ENCODE measurements around the gene PDCD1. TPM values are rescaled to one million over a fixed set of nuclear protein-coding genes. Genes with fewer than 3 reads are reported as not detected.
"Not testable (repeated sequence)": the region's sequence is repeated elsewhere in the genome, so short reads cannot be mapped to it uniquely, and the experiment has no call there.

PDCD1 gene
- total RNA-seq, 1 experiment from 2014 or later = not detected

DNA sequence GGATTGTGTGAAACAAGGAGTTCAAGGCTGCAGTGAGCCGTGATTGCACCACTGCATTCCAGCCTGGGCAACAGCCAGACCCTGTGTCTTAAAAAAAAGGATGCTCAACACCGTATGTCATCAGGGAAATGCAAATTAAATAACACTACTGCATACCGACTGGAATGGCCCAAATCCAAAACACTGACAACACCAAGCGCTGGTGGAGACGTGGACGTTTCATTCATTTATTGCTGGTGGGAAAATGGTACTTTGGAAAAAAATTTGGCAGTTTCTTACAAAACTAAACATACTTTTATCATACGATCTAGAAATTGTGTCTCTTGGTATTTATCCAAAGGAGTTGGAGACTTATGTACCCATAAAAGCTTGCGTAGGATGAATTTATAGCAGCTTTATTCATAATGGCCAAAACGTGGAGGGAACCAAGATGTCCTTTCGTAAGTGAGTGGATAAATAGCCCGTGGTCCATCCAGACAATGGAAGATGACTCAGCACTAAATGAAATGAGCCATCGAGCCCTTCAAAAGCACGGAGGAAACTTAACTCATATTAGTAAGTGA, 25.5 kb downstream of the PDCD1 start:
- Histone ChIP-seq H3K27me3 (ENCODE audit: low read length) (no peaks in the 10 kb centered on the region), H3K36me3 (ENCODE audit: insufficient read depth, low read length) (no peaks in the 10 kb centered on the region), H3K9ac (ENCODE audit: low read length) (no peak overlapping the region), H3K4me3 (ENCODE audit: low read length) (no peak overlapping the region), H4K20me1 (ENCODE audit: insufficient read depth, low read depth, low read length) (no peaks in the 10 kb centered on the region), H3K4me2 (ENCODE audit: low read depth, low read length, poor library complexity, severe bottlenecking) (no peak overlapping the region), H3K9me3 (ENCODE audit: low read length) (no peaks in the 10 kb centered on the region), H3K4me1 (ENCODE audit: low read length) (no peaks in the 10 kb centered on the region), H3K27ac (ENCODE audit: low read length) (no peak overlapping the region), H3K9me2 (replicated peaks; ENCODE audit: insufficient read depth, low read length) (no peaks in the 10 kb centered on the region), H2AFZ (ENCODE audit: low read length) (no peak overlapping the region), H3K79me2 (ENCODE audit: low read length) (no peaks in the 10 kb centered on the region)
- DNase-seq = no peak

DNA sequence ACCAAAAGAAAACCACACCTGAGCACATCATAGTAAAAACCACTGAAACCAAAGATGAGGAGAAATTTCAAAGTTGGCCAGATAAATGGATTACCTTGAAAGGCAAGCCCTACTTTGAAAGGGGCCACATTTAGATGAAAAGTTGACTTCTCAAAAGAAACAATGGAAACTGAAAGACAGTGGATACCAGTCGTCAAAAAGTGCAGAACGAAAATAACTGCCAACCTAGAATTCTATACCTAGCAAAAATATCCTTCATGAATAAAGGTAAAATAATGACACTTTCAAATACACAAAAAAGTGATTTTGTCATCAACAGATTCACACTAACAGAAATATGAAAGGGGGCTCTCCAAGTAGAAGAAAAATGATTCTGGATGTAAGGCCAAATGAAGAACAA, 31.3 kb downstream of the PDCD1 start:
- Histone ChIP-seq H2AFZ (ENCODE audit: low read length) (no peak overlapping the region), H3K4me1 (ENCODE audit: low read length) (no peaks in the 10 kb centered on the region), H3K79me2 (ENCODE audit: low read length) (no peaks in the 10 kb centered on the region), H3K9ac (ENCODE audit: low read length) (no peak overlapping the region), H3K4me2 (ENCODE audit: low read depth, low read length, poor library complexity, severe bottlenecking) (no peak overlapping the region), H3K9me2 (replicated peaks; ENCODE audit: insufficient read depth, low read length) (no peaks in the 10 kb centered on the region), H3K27ac (ENCODE audit: low read length) (no peak overlapping the region), H3K9me3 (ENCODE audit: low read length) (peaks cover 6% of the 10 kb centered on the region), H3K4me3 (ENCODE audit: low read length) (no peak overlapping the region), H3K27me3 (ENCODE audit: low read length) (peaks cover 3% of the 10 kb centered on the region; the same call in 1 of the 2 replicates), H4K20me1 (ENCODE audit: insufficient read depth, low read depth, low read length) (no peaks in the 10 kb centered on the region), H3K36me3 (ENCODE audit: insufficient read depth, low read length) (no peaks in the 10 kb centered on the region)
- DNase-seq = no peak

DNA sequence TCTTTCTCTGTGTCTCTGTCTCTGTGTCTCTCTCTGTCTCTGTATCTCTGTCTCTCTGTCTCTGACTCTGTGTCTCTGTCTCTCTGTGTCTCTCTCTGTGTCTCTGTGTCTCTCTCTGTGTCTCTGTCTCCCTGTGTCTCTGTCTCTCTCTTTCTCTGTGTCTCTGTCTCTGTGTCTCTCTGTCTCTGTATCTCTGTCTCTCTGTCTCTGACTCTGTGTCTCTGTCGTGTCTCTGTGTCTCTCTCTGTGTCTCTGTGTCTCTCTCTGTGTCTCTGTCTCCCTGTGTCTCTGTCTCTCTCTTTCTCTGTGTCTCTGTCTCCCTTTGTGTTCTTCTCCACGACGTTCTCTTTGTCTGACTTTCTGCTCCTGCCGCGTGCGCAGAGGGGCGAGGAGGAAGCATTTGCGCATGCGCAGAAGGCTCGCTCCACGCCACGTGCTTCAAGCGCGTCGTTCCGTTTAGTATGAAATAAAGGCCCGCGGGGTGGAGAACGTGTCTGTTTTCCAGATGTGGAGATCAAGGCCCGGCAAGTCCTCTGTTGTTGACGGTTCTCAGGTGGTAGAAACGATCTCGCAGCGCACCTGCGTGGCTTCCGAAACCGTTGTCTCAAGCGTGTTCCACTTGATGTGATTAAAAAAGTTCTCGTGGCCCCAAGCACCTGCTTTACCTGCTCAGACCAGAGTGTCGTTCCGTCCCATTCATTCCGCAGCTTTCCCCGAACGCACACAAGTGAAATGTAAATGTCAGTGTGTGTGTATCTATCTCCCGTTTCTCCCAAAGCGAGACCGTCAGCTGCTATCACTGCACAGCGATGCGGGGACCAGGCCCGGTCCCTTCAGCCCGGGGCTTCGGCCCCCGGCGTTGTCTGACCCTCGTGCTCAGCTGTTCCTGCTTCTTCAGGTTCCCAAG, 34.9 kb downstream of the PDCD1 start:
- not testable (repeated sequence) for H3K9me3 ChIP-seq (ENCODE audit: low read length); H3K27ac ChIP-seq (ENCODE audit: low read length); H4K20me1 ChIP-seq (ENCODE audit: insufficient read depth, low read depth, low read length); H3K9me2 ChIP-seq (replicated peaks; ENCODE audit: insufficient read depth, low read length); DNase-seq; H3K36me3 ChIP-seq (ENCODE audit: insufficient read depth, low read length); H3K4me3 ChIP-seq (ENCODE audit: low read length); H3K79me2 ChIP-seq (ENCODE audit: low read length); H3K9ac ChIP-seq (ENCODE audit: low read length); H3K4me1 ChIP-seq (ENCODE audit: low read length); H3K27me3 ChIP-seq (ENCODE audit: low read length); H3K4me2 ChIP-seq (ENCODE audit: low read depth, low read length, poor library complexity, severe bottlenecking); H2AFZ ChIP-seq (ENCODE audit: low read length)

DNA sequence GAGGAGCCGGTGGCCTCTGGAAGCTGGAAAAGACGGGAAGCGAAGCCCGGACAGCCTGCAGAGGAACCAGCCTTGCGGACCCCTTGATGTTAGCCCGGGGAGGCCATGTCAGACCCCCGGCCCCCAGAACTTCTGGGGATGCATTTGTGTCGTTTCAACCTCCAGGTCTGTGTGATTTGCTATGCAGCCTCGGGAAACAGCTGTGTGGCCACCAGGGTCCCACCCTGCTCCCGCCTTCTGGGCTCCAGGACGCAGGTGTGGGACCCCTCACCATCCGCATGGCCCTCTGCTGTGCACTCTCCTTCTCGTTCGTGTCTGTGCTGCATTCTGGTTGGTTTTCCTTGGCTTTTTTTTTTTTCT, 36.5 kb downstream of the PDCD1 start:
- no peak for DNase-seq
- H3K27ac ChIP-seq (ENCODE audit: low read length) = no peak overlapping the region
- no peak overlapping the region for H3K4me2 ChIP-seq (ENCODE audit: low read depth, low read length, poor library complexity, severe bottlenecking)

DNA sequence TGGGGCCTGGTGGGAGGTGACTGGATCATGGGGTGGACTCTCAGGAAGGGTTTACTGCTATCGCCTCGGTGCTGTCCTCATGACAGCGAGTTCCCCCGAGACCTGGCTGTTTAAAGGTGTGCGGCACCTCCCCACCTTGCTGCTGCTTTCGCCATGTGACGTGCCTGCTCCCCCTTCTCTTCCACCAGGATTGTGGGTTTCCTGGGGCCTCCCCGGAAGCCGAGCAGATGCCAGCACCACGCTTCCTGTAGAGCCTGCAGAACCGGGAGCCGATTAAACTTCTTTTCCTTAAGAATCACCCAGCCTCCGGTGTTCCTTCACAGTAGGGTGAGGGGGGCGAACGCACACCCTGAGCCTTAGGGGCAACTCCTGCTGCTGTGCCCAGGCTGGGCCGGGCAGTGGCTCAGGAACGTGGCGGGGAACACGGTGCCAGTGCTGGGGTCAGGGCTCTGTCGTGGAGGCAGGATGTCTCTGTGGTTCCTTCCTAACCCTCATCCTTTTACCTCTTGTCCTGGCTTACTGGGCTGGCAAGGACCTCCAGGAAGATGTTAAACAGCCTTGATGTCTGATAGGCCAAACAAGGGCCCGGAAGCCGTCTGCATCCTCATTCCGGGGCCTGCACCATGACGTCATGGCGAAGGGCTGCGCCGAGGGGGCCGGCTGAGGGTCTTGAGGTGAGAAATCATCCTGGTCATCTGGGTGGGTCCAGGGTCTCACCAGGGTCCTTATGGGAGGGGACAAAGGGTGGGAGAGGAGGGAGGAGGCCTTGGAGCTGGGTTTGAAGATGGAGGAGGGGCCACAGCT, 37.0 kb downstream of the PDCD1 start:
- no peaks in the 10 kb centered on the region for H3K9me2 ChIP-seq (replicated peaks; ENCODE audit: insufficient read depth, low read length)
- H3K9me3 ChIP-seq (ENCODE audit: low read length) = no peaks in the 10 kb centered on the region; the same call in 1 of the 2 replicates
- H3K4me2 ChIP-seq (ENCODE audit: low read depth, low read length, poor library complexity, severe bottlenecking) = no peak overlapping the region
- no peaks in the 10 kb centered on the region for H4K20me1 ChIP-seq (ENCODE audit: insufficient read depth, low read depth, low read length)
- no peak overlapping the region for H3K9ac ChIP-seq (ENCODE audit: low read length)
- H3K27me3 ChIP-seq (ENCODE audit: low read length) = no peaks in the 10 kb centered on the region
- no peak overlapping the region for H2AFZ ChIP-seq (ENCODE audit: low read length)
- no peak for DNase-seq
- no peaks in the 10 kb centered on the region for H3K79me2 ChIP-seq (ENCODE audit: low read length)
- H3K36me3 ChIP-seq (ENCODE audit: insufficient read depth, low read length) = no peaks in the 10 kb centered on the region
- no peak overlapping the region for H3K27ac ChIP-seq (ENCODE audit: low read length)
- no peaks in the 10 kb centered on the region for H3K4me1 ChIP-seq (ENCODE audit: low read length)
- H3K4me3 ChIP-seq (ENCODE audit: low read length) = no peak overlapping the region

More for the DNA sequence above, 36.5 kb downstream of the PDCD1 start:
- peaks cover 4% of the 10 kb centered on the region for H3K9me3 ChIP-seq (ENCODE audit: low read length)
- H3K9me2 ChIP-seq (replicated peaks; ENCODE audit: insufficient read depth, low read length) = no peaks in the 10 kb centered on the region
- H3K9ac ChIP-seq (ENCODE audit: low read length) = no peak overlapping the region
- no peaks in the 10 kb centered on the region for H4K20me1 ChIP-seq (ENCODE audit: insufficient read depth, low read depth, low read length)
- H3K4me1 ChIP-seq (ENCODE audit: low read length) = no peaks in the 10 kb centered on the region
- H2AFZ ChIP-seq (ENCODE audit: low read length) = no peak overlapping the region
- peaks cover 3% of the 10 kb centered on the region; the same call in 1 of the 2 replicates for H3K27me3 ChIP-seq (ENCODE audit: low read length)
- no peaks in the 10 kb centered on the region for H3K79me2 ChIP-seq (ENCODE audit: low read length)
- H3K36me3 ChIP-seq (ENCODE audit: insufficient read depth, low read length) = no peaks in the 10 kb centered on the region
- no peak overlapping the region for H3K4me3 ChIP-seq (ENCODE audit: low read length)

DNA sequence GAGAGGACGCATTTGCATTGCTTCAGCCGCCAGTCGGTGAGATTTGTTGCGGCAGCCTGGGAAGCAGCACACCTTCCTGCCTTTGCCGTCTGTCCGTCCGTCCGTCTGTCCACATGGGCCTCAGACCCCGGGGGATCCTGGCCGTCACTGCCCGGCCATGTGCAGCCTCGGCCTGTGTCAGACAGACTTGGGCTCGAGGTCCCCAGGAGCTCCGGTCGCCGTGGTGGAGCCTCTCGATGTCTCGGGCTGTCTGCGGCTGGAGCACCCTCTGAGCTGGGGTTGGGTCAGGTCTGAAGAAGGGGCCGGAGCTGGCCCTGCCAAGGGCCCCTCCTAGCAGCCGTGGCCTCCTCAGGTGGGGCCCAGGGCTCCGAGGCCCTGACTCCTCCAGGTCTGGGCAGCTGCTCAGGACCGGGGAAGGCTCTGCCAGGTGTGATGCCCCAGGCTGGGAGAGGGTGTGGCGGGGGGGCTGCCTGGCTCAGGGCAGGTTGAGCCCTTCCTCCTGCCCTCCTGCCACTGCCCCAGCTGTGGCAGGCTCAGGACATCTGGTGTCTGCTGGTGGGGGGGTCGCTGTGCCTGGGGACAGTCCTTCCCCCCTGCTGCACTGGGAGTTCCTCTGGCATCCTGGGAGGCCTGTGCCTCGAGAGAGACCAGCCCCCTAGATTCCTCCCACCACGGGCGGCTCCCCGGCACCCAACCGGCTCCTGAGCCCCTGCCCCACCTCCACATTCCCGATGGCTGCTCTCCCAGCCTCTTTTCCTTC, 37.9 kb downstream of the PDCD1 start:
- Histone ChIP-seq H2AFZ (ENCODE audit: low read length) (no peak overlapping the region), H3K4me2 (ENCODE audit: low read depth, low read length, poor library complexity, severe bottlenecking) (no peak overlapping the region), H3K27me3 (ENCODE audit: low read length) (no peaks in the 10 kb centered on the region), H3K9ac (ENCODE audit: low read length) (no peak overlapping the region), H3K4me1 (ENCODE audit: low read length) (no peaks in the 10 kb centered on the region), H3K9me2 (replicated peaks; ENCODE audit: insufficient read depth, low read length) (no peaks in the 10 kb centered on the region), H3K9me3 (ENCODE audit: low read length) (no peaks in the 10 kb centered on the region; the same call in 1 of the 2 replicates), H3K27ac (ENCODE audit: low read length) (no peak overlapping the region), H3K36me3 (ENCODE audit: insufficient read depth, low read length) (no peaks in the 10 kb centered on the region), H3K4me3 (ENCODE audit: low read length) (no peak overlapping the region), H3K79me2 (ENCODE audit: low read length) (no peaks in the 10 kb centered on the region), H4K20me1 (ENCODE audit: insufficient read depth, low read depth, low read length) (no peaks in the 10 kb centered on the region)
- DNase-seq = no peak

DNA sequence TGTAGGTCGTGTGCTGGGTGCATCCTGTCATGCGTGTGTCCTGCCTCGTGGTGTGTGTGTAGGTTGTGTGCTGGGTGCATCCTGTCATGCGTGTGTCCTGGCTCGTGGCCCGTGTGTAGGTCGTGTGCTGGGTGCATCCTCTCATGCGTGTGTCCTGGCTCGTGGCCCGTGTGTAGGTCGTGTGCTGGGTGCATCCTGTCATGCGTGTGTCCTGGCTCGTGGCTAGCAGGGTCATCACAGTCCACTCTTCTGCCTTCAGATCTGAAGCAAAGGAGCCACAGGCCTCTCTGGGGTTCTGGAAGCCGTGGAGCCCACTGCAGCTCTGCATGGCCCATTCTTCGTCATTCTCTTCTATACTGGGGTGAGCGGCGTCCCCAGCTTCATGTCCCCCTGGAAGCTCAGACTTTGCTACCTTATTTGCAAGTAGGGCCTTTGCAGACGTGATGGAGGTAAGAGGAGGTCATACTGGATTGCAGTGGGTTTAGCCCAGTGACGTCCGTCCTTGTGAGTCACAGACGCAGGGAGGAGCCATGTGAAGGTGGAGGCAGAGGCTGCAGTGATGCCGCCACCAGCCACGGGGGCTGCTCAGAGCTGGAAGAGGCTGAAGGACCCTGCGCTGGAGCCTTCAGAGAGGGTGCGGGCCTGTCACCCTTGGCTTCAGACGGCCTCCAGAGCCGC, 38.6 kb downstream of the PDCD1 start:
- not testable (repeated sequence) for H3K4me2 ChIP-seq (ENCODE audit: low read depth, low read length, poor library complexity, severe bottlenecking); H3K4me1 ChIP-seq (ENCODE audit: low read length); H3K27ac ChIP-seq (ENCODE audit: low read length); DNase-seq; H3K9me3 ChIP-seq (ENCODE audit: low read length); H4K20me1 ChIP-seq (ENCODE audit: insufficient read depth, low read depth, low read length); H3K27me3 ChIP-seq (ENCODE audit: low read length); H3K36me3 ChIP-seq (ENCODE audit: insufficient read depth, low read length); H3K9me2 ChIP-seq (replicated peaks; ENCODE audit: insufficient read depth, low read length); H3K9ac ChIP-seq (ENCODE audit: low read length); H3K4me3 ChIP-seq (ENCODE audit: low read length); H2AFZ ChIP-seq (ENCODE audit: low read length); H3K79me2 ChIP-seq (ENCODE audit: low read length)
